Subcutaneous adipose tissue (tissue), 4 donors: Measurements from ENCODE around the gene FETUB. TPM values are rescaled to one million over a fixed set of nuclear protein-coding genes. Genes with fewer than 3 reads are reported as not detected.

Source experiments
- total RNA-seq, 4 donors: library from RNA; depleted of rRNA; stranded (reverse); fragments of >200 nt; gene quantifications; one replicate each; pipeline ENCODE4 v1.1.0, GENCODE V29; 2016
- TF ChIP-seq, protein P1 (sequence below): fragments of 450-650 bp; IDR thresholded peaks from one replicate; pipeline ENCODE4 v1.5.1; 2016; ENCODE audit warnings: low read depth, mild to moderate bottlenecking, control low read depth, antibody characterized with exemption, moderate library complexity

The FETUB gene
- total RNA-seq, 4 donors from 2014 or later: not detected

DNA sequence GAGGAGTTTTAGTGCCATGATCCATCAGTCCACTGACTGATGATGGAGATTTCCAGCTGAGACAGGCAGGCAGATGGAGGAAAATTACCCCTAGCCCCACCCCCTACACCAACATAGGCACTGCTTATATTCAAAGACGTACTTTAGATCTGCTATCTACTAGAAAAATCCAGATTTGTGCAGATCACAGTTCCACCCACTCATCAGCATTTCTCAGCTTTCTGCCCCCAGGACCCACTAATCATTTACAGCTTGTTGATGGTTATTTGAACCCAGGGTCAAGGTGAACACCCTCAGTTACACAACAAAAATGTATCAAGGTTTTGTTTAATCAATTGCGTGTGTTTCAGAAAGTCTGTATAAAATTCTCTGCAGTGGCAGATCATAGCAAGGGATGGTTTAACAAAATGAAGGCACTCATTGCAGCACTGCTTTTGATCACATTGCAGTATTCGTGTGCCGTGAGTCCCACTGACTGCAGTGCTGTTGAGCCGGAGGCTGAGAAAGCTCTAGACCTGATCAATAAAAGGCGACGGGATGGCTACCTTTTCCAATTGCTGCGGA is 25.5 kb downstream of the FETUB start, which contains the start of gene HRG:
Gene HRG (plus strand): TSS at position 390 of the 564 bp plus-strand sequence. CDS start 18 bp downstream, at position 408.
- TF ChIP-seq, protein P1, sequence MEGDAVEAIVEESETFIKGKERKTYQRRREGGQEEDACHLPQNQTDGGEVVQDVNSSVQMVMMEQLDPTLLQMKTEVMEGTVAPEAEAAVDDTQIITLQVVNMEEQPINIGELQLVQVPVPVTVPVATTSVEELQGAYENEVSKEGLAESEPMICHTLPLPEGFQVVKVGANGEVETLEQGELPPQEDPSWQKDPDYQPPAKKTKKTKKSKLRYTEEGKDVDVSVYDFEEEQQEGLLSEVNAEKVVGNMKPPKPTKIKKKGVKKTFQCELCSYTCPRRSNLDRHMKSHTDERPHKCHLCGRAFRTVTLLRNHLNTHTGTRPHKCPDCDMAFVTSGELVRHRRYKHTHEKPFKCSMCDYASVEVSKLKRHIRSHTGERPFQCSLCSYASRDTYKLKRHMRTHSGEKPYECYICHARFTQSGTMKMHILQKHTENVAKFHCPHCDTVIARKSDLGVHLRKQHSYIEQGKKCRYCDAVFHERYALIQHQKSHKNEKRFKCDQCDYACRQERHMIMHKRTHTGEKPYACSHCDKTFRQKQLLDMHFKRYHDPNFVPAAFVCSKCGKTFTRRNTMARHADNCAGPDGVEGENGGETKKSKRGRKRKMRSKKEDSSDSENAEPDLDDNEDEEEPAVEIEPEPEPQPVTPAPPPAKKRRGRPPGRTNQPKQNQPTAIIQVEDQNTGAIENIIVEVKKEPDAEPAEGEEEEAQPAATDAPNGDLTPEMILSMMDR: no peak

DNA sequence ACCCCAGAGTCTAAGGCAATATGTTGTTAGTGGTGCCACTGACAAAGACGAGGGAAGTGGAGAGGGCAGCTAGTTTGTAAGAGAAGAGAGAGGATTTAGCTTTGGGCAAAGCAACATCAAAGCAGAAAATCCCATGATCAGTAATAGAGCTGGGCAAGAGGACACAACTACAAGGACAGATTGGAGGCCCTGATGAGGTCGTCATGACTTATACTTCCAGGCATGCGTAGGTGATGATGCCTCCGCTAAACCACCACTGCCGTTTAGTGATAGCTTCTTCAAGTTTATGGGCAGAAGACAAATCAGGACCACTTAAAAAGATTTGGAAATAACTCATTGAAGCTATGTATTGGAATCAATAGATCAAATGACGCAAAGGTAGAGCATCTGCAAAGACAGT is 28.2 kb downstream of the FETUB start:
- TF ChIP-seq, protein P1: no peak

DNA sequence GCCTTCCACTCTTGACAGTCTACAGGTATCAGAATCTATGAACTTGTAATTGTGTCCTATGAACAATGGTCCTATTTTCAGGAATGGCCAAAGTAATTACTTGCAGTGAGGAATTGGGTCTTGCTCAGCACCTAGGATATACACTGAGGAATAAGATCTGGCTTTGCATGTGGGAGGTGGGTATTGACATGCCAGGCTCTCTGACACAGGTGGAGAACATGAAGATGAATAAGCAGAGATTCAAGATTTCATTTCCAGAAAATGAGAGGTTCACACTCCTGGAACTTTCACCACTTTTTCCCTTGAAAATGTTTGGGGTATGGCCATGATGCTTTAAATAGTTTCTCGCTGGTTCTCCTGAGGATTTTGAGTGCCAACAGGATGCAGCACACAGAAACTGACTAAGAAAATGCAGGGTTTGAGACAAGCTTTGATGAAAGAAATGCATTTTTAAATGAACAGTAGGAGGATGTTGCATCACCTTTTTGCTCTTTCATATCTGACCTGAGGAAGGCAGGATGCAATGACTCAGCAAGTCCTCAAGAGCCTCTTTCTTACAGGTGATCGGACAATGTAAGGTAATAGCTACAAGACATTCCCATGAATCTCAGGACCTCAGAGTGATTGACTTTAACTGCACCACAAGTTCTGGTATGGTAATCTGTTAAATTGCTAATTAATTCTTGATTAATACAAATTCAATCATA is 29.3 kb downstream of the FETUB start:
- TF ChIP-seq, protein P1: no peak

DNA sequence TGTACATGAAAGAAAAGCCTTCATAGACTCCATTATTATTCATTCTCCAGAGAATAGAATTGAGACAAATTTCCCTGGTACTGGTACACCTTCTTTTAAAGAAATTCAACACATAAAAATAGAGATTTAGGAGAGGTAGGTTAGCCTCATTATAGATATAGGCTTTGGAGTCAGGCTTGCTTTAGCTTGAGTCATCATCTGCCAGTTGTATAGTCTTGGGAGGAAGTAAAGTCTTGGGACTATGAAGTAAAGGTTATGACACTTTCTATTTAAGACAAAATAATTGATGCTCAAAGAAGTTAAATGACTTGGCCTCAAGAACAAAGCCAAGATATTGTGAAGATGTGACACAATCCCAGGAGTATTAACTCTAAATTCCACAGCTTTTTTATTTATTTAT is 30.0 kb downstream of the FETUB start:
- TF ChIP-seq, protein P1: no peak

DNA sequence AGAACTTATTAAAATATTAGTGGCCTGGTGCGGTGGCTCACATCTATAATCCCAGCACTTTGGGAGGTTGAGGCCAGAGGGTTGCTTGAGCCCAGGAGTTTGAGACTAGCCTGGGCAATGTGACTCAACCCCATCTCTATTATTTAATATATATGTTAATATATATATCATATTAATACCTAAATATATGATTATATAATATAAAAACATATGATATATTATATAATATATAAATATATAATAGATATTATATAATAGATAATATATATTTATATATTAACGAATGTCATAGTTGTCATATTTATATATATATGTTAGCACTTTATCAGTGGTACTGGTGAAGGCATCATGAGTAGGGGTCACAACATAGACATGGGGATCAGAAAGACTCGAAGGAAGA is 30.9 kb downstream of the FETUB start:
- TF ChIP-seq, protein P1: no peak

DNA sequence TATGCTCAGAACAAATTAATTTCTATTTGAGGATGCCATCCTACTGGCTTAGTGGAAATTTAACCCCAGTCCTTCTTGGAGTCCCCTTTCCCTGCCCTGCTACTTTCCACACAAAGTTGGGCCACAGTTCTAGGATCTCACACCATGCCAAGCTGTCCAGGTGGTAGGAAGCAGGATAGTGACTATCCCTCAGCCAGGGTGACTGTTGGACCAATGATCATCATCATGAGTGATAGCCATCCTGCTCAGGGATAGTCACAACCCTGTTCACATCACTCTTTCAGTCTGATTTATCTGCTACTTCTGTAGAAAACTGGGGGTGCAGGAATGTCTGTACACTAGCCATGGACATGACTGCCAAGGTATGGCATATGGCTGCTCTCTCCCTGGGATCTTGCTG is 38.4 kb downstream of the FETUB start:
- TF ChIP-seq, protein P1: no peak

DNA sequence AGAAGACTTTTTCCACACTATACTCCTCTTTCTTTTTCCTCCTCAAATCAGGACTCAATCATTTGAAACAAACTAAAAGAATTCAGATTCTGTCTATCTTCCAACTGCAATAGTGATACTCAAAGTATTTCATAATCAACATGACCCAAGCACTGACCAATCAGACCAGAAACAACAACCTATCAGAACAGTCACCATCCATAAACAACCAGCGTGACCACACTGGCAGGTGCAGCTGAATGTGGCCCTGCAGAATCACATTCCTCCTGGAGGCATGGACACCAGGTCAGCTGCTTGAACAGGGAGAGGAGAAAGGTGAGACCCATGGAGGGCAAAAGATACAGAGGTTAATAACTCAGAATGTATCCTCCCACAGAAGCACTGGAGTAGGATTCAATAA is 39.0 kb downstream of the FETUB start:
- TF ChIP-seq, protein P1: no peak
